ENCODE results near the gene EIF5B.

GRCh38 chr2:99376254-99376864 lies 39.2 kb downstream of the EIF5B start:
- TF ChIP-seq ZNF274 (IDR thresholded peaks at IDR 0.05; ENCODE audit: low read depth, low read length) (no peak), SUZ12 (IDR thresholded peaks at IDR 0.05; ENCODE audit: extremely low read depth, insufficient read depth, insufficient read length) (no peak), YY1 (IDR thresholded peaks at IDR 0.05; ENCODE audit: insufficient read depth, insufficient read length) (no peak)

Data from NT2/D1 (cell line).